IMR-90 (cell line): ENCODE measurements around the gene IGF2R. TPM values are rescaled to one million over a fixed set of nuclear protein-coding genes. Genes with fewer than 3 reads are reported as not detected.

Experiments
- ATAC-seq: fragments of 200-7000 bp; cut with Tn5 transposase; 2 replicates; pipeline ENCODE4 v1.9.1; 2020; ENCODE audit warnings: low read depth, mild to moderate bottlenecking, moderate library complexity
- BruUV-seq: library from RNA; stranded (reverse); fragments of 400-500 nt; replicated peaks from 2 replicates; lab custom pipeline; 2021; lab: Mats Ljungman, UMichigan
- CTCF ChIA-PET: fragments of 300-600 bp; formaldehyde crosslinking; extraction: SDS; loops from one replicate; lab custom pipeline; 2021; ENCODE audit warnings: antibody characterized with exemption; lab: Yijun Ruan, JAX
- POLR2A ChIA-PET: fragments of 300-600 bp; sonication (Branson Sonifier 250); formaldehyde crosslinking; loops from one replicate; lab custom pipeline; 2022; ENCODE audit warnings: antibody characterized with exemption; ENCODE audit not compliant: unreplicated experiment; lab: Charles Lee
- DNase-seq: peaks from one replicate; pipeline ENCODE4 v3.0.0; 2013
- H2AFZ ChIP-seq: replicated peaks from 2 replicates; pipeline ENCODE3; 2013; ENCODE audit warnings: low read length, mild to moderate bottlenecking; ENCODE audit not compliant: poor library complexity
- H2AK5ac ChIP-seq: 2 replicates; pipeline ENCODE4 v1.6.1; 2013; ENCODE audit warnings: low read depth, low read length, inconsistent platforms
- H2AK9ac ChIP-seq: replicated peaks from 2 replicates; pipeline ENCODE3; 2013; ENCODE audit warnings: mild to moderate bottlenecking, low read depth, low read length, moderate library complexity; ENCODE audit not compliant: poor library complexity
- H2BK120ac ChIP-seq: 2 replicates; pipeline ENCODE4 v1.6.1; 2013; ENCODE audit warnings: low read depth, low read length, inconsistent platforms
- H2BK15ac ChIP-seq: 3 replicates; pipeline ENCODE4 v1.6.1; 2013; ENCODE audit warnings: low read depth, low read length, inconsistent platforms
- H2BK20ac ChIP-seq: 2 replicates; pipeline ENCODE4 v1.6.1; 2013; ENCODE audit warnings: low read depth, mild to moderate bottlenecking, inconsistent platforms, low read length, moderate library complexity
- H2BK5ac ChIP-seq: 2 replicates; pipeline ENCODE4 v1.6.1; 2013; ENCODE audit warnings: mild to moderate bottlenecking, low read depth, low read length, inconsistent platforms; ENCODE audit not compliant: poor library complexity, severe bottlenecking
- H3K14ac ChIP-seq: replicated peaks from 2 replicates; pipeline ENCODE4 v1.6.1; 2013; ENCODE audit warnings: low read depth, low read length, inconsistent platforms
- H3K18ac ChIP-seq: 2 replicates; pipeline ENCODE4 v1.6.1; 2013; ENCODE audit warnings: low read depth, low read length, control low read depth
- H3K23ac ChIP-seq: 2 replicates; pipeline ENCODE4 v1.6.1; 2013; ENCODE audit warnings: low read depth, low read length, inconsistent platforms
- H3K27ac ChIP-seq: 2 replicates; pipeline ENCODE4 v1.5.1; 2013; ENCODE audit warnings: mild to moderate bottlenecking, control low read depth, low read length; ENCODE audit not compliant: insufficient read depth
- H3K27me3 ChIP-seq: 2 replicates; pipeline ENCODE4 v1.6.1; 2013; ENCODE audit warnings: low read length; ENCODE audit not compliant: control insufficient read depth, insufficient read depth
- H3K36me3 ChIP-seq: 2 replicates; pipeline ENCODE4 v1.6.1; 2013; ENCODE audit warnings: low read length, mixed read lengths; ENCODE audit not compliant: control insufficient read depth, insufficient read depth
- H3K4ac ChIP-seq: 2 replicates; pipeline ENCODE4 v1.6.1; 2013; ENCODE audit warnings: low read depth, low read length, inconsistent platforms
- H3K4me1 ChIP-seq: 2 replicates; pipeline ENCODE4 v1.6.1; 2013; ENCODE audit warnings: low read length, mixed read lengths; ENCODE audit not compliant: control insufficient read depth, insufficient read depth
- H3K4me2 ChIP-seq: 2 replicates; pipeline ENCODE4 v1.6.1; 2013; ENCODE audit warnings: low read depth, mild to moderate bottlenecking, control low read depth, low read length, moderate library complexity
- H3K4me3 ChIP-seq: 2 replicates; pipeline ENCODE4 v1.5.1; 2013; ENCODE audit warnings: low read depth, mild to moderate bottlenecking, control low read depth, low read length, moderate library complexity; ENCODE audit not compliant: insufficient read depth
- H3K56ac ChIP-seq: 2 replicates; pipeline ENCODE4 v1.6.1; 2013; ENCODE audit warnings: low read length, inconsistent platforms; ENCODE audit not compliant: insufficient read depth; ENCODE audit errors: extremely low read depth
- H3K79me1 ChIP-seq, 2 experiments: 2 replicates each; pipeline ENCODE4 v1.6.1; 2013; ENCODE audit warnings: low read length in 2 of 2, inconsistent platforms in 1 of 2, low read depth in 1 of 2
- H3K9ac ChIP-seq: 2 replicates; pipeline ENCODE4 v1.6.1; 2013; ENCODE audit warnings: low read depth, low read length, control low read depth
- H3K9me1 ChIP-seq: 2 replicates; pipeline ENCODE4 v1.6.1; 2013; ENCODE audit warnings: low read length, inconsistent platforms; ENCODE audit not compliant: insufficient read depth
- H3K9me3 ChIP-seq: 2 replicates; pipeline ENCODE4 v1.6.1; 2013; ENCODE audit warnings: low read length; ENCODE audit not compliant: control insufficient read depth, insufficient read depth
- H4K20me1 ChIP-seq: 2 replicates; pipeline ENCODE4 v1.6.1; 2013; ENCODE audit warnings: low read length, inconsistent platforms; ENCODE audit not compliant: insufficient read depth
- H4K5ac ChIP-seq: 2 replicates; pipeline ENCODE4 v1.6.1; 2013; ENCODE audit warnings: mild to moderate bottlenecking, low read depth, low read length, control low read depth
- H4K8ac ChIP-seq, 2 experiments: 2 replicates each; pipeline ENCODE4 v1.6.1; 2013; ENCODE audit warnings: low read depth in 2 of 2, low read length in 2 of 2, control low read depth in 1 of 2, inconsistent platforms in 1 of 2
- H4K91ac ChIP-seq: 2 replicates; pipeline ENCODE4 v1.6.1; 2013; ENCODE audit warnings: low read depth, low read length, inconsistent platforms; ENCODE audit not compliant: insufficient read depth
- BHLHE40 ChIP-seq: fragments of 150-350 bp; IDR thresholded peaks from 2 replicates; pipeline ENCODE4 v1.6.1; 2016; ENCODE audit warnings: mild to moderate bottlenecking, low read depth, low read length
- MAFK ChIP-seq: IDR thresholded peaks from 2 replicates; pipeline ENCODE4 v1.6.1; 2012; ENCODE audit warnings: low read depth, low read length, improper control_type of control experiment
- MAZ ChIP-seq: IDR thresholded peaks from 2 replicates; pipeline ENCODE4 v1.6.1; 2012; ENCODE audit warnings: low read depth, mild to moderate bottlenecking, low read length, improper control_type of control experiment, moderate library complexity, borderline replicate concordance
- MXI1 ChIP-seq: IDR thresholded peaks from 2 replicates; pipeline ENCODE4 v1.6.1; 2012; ENCODE audit warnings: low read depth, mild to moderate bottlenecking, low read length, moderate library complexity, borderline replicate concordance
- NFE2L2 ChIP-seq: fragments of 150-350 bp; IDR thresholded peaks from 2 replicates; pipeline ENCODE4 v1.6.1; 2016; ENCODE audit warnings: low read depth, mild to moderate bottlenecking, low read length
- RFX5 ChIP-seq: IDR thresholded peaks from 2 replicates; pipeline ENCODE4 v1.8.0; 2012; ENCODE audit warnings: low read depth, mild to moderate bottlenecking, low read length, moderate library complexity
- SMC3 ChIP-seq: fragments of 150-350 bp; IDR thresholded peaks from 2 replicates; pipeline ENCODE4 v1.6.1; 2016; ENCODE audit warnings: low read depth, mild to moderate bottlenecking, antibody characterized with exemption, low read length, moderate library complexity
- WGBS, 2 experiments: methylation state at CpG; one replicate each; pipeline versions ENCODE4 v1.1.5 to v1.1.7; 2013; ENCODE audit warnings: missing lambda C conversion rate in 2 of 2; ENCODE audit not compliant: insufficient read length in 1 of 2; ENCODE audit errors: extremely low coverage in 2 of 2; 5-methylcytosine and 5-hydroxymethylcytosine counted together
- dilution Hi-C: fragments of 300-500 bp; cut with HindIII; formaldehyde crosslinking; loops from one replicate; pipeline ENCODE4 v1.14.3; 2018; ENCODE audit warnings: low sequenced_read_pairs; ENCODE audit not compliant: unreplicated experiment
- in situ Hi-C: fragments of 300-500 bp; cut with MboI; formaldehyde crosslinking; loops from 3 replicates; pipeline ENCODE4 v1.14.3; 2019; ENCODE audit warnings: low sequenced_read_pairs, inconsistent platforms, mixed read lengths
- intact Hi-C: fragments of 100-400 bp; cut with micrococcal nuclease; formaldehyde crosslinking; loops from 2 replicates; pipeline ENCODE4 v1.10.0; 2022
- polyA plus RNA-seq, 3 experiments: library from polyadenylated mRNA; depleted of rRNA; stranded (reverse); fragments of >200 nt; gene quantifications; 2 replicates each; pipeline ENCODE4 v1.2.3, GENCODE V29; 2012; ENCODE audit warnings: low replicate concordance in 1 of 3
- total RNA-seq: library from RNA; depleted of rRNA; stranded (reverse); fragments of >200 nt; gene quantifications from 2 replicates; pipeline ENCODE4 v1.2.3, GENCODE V29; 2012

Gene IGF2R
- total and polyA plus RNA-seq, 2 of the 4 experiments (the other 2 are of a cell fraction), result 33.2 to 41.4 TPM

DNA sequence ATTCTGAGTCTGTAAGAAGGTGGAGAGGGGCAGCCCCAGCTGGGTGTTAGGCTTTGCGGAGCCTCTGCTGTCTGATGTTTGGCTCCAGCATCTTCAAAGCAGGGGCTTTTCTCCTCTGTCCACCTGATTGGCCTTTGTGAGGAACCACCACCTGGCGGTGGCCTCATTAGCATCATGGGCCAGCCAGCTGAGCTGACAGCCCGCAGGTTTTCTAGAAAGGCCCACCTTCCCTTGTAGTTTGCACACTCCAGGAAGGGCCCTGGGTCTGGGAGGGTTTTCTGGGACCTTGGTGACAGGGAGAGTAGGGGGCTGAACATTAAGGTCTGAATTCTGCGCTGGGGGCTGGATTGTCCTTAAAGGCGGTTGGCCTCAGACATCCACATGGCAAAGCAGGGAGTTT is 11.6 kb downstream of the IGF2R start:
- Histone ChIP-seq H3K36me3 (no peaks in the 10 kb centered on the region), H3K4me2 (no peak overlapping the region), H4K8ac (no peak overlapping the region), H4K5ac (no peak overlapping the region), H3K14ac (no peak overlapping the region), H4K91ac (no peak overlapping the region), H3K9me3 (no peaks in the 10 kb centered on the region), H2AFZ (no peak overlapping the region), H3K23ac (no peak overlapping the region), H3K4me3 (no peak overlapping the region), H3K4ac (no peak overlapping the region), H3K27me3 (no peaks in the 10 kb centered on the region), H3K9me1 (peaks cover 46% of the 10 kb centered on the region), H3K18ac (no peak overlapping the region), H4K20me1 (peaks cover 87% of the 10 kb centered on the region), H2BK20ac (no peak overlapping the region), H2BK120ac (no peak overlapping the region), H3K4me1 (peaks cover 36% of the 10 kb centered on the region), H2AK9ac (no peak overlapping the region), H3K79me1 (peaks cover 53 to 81% of the 10 kb centered on the region in 2 experiments), H2AK5ac (no peak overlapping the region), H3K56ac (no peak overlapping the region), H2BK15ac (no peak overlapping the region), H2BK5ac (no peak overlapping the region), H3K9ac (no peak overlapping the region), H3K27ac (no peak overlapping the region)
- CTCF ChIA-PET, result no interaction called here
- ATAC-seq (no peak), DNase-seq (no peak)
- TF ChIP-seq MAFK (no peak), BHLHE40 (no peak), MXI1 (no peak), NFE2L2 (no peak), MAZ (no peak), SMC3 (no peak), RFX5 (no peak)
- in situ Hi-C loops, result no loop called here
- POLR2A ChIA-PET, result no interaction called here
- 100% methylated on average over 1 of the region's 5 CpGs; no CpG with 5 or more reads in 1 of the 2 experiments for WGBS, 2 experiments
- dilution Hi-C loops, result no loop called here
- no TSS peak for BruUV-seq
- intact Hi-C loops, result loop anchor here (2.0 kb wide), 1 partner anchor 50 kb away; no protein-coding TSS in a partner anchor
